NCI-H187 (cell line): ENCODE results near the gene TMEM183A.
A peak's percentile ranks its signal among the peaks of the same experiment; 100 is the strongest.
"Not testable (repeated sequence)": the region's sequence is repeated elsewhere in the genome, so short reads cannot be mapped to it uniquely, and the experiment has no call there.

Source experiments
- DNase-seq, 2 experiments: peaks; one replicate each; lab custom pipeline; 2025; lab: John Stamatoyannopoulos, UW

TMEM183A gene

DNA sequence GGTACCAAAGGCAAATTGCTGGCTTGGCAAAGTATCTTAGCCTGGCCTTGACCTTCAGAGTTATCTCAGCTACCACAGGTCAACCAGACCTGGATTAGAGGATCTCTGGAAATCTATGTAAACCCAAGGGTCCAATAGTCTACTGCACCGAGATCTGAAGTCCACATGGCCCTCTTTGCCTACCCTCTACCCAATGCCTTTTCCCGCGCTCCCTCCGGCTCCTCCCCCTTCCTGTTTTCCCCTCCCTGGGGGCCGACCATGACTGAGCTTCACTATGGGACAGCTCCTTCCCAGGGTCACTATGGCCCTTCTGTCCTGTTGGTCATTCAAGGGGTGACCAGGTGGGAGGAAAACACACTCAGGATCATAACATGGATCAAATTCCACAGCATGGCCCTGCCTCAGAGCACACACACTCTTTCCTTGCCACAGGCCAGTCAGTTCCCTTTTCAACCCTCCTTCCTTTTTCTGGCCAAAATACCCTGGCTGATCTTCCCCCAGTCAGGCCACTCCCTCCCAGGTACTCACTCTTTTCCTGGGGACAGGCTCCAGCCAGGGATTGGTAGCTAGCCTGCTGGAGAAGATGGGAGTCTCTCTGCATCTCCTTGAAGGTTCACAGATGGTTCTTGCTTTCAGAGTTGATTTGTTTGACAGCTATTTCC is 19.1 kb upstream of the TMEM183A start:
- DNase-seq: no peak

GRCh38 chr1:202989879-202990278 is 17.3 kb upstream of the TMEM183A start:
- no peak for DNase-seq

GRCh38 chr1:202991112-202991511 is 16.1 kb upstream of the TMEM183A start:
- no peak for DNase-seq

DNA sequence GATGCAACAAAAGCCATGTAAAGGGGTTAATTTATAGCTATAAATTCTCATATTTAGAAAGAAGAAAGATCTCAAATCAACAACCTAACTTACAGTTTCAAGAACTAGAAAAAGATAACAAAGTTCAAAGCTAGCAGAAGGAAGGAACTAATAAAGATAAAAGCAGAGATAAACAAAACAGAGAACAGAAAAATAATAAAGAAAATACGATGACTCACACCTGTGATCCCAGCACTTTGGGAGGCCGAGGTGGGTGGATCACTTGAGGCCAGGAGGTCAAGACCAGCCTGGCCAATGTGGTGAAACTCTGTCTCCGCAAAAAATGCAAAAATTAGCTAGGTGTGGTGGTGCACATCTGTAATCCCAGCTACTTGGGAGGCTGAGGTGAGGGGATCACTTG is 12.4 kb upstream of the TMEM183A start:
- DNase-seq: no peak

- DNase-seq: peak; percentile 55 to 85
Observed at GRCh38 chr1:202998836-202999750, 8.1 kb upstream of the TMEM183A start.

DNA sequence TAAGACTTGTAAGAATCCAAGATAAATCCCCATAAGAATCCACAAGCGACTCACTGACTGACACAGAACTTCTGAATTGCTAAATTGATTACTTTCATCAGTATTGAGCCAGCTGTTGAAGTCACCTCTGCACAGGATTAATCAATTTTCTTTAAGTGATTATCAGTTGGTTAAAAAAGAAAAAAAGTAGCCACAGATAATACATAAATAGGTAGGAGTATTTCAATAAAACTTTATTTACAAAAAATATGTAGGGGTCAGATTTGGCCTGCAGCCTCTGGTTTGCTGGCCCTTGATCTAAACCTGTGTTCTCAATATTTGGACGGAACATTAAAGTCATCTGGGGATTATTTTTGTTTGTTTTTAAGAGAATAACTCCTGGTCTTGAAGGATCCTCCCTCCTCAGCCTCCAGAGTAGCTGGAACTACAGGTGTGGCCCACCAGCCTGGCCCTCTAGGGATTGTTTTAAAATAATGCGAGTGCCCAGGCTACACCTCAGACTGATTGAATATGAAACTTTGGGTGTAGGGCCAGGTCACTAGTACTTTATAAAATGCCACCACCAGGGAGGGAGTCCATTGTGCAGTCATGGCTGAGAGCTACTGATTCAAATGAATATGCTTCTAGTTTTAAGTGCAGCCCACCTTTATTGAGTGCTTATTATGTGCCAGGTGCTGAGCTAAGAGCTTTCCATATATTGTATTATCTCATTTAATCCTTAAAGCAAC is 6.8 kb upstream of the TMEM183A start:
- no peak for DNase-seq

- DNase-seq: no peak
Observed at GRCh38 chr1:203001986-203002385, 5.2 kb upstream of the TMEM183A start.

- no peak for DNase-seq
Observed at GRCh38 chr1:203002951-203003350, 4.2 kb upstream of the TMEM183A start.

- not testable (repeated sequence) for DNase-seq
Observed at GRCh38 chr1:203005395-203006142, 1.6 kb upstream of the TMEM183A start.

DNA sequence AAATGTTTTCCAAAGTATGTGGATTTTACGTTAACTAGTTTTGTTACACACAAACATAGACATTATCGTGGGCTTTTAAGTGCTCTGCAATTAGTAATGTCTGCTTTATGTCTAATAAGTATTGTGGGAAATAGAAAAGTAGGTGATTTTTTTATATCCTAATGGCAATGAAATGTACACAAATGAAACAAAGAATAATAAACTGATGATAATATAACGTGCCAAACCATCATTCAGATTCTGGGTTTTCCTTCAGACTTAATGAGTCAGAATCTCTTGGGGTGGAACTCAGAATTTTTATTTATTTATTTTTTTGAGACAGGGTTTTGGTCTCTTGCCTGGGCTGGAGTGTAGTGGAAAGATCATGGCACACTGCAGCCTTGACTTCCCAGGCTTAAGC is 2.0 kb downstream of the TMEM183A start:
- DNase-seq: no peak

DNA sequence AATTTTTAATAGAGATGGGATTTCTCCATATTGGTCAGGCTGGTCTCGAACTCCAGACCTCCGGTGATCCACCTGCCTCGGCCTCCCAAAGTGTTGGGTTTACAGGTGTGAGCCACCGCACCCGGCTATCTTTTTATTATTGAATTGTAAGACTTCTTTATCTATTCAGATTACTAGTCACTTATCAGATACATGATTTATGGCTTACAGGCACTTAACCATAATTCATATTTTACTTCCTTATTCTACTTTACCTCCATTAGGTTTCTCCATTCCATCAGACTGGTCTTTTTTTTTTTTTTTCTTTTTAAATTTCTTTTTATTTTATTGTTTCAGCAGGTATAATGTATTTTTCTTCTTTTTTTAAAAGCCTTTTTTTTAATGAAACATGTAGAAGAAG is 4.4 kb downstream of the TMEM183A start:
- DNase-seq: no peak

DNA sequence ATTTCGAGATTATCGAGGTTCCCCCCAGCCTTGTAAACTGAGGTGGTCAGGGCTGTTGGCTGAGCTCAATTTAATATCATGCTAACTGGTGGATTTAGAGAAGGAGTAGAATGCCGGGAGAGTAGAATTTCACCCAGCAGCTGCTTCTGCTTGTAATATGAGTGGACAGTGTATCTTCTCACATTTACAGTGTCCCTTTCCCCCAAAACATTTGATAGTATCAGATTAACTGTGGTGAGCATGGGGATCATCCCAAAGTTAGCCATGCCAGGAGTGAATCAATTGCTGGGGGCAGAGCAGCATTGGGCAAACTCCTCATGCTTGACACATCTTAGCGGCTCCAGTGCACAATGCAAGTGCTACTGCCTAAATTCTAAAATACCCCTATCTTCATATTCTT is 9.9 kb downstream of the TMEM183A start:
- no peak for DNase-seq

DNA sequence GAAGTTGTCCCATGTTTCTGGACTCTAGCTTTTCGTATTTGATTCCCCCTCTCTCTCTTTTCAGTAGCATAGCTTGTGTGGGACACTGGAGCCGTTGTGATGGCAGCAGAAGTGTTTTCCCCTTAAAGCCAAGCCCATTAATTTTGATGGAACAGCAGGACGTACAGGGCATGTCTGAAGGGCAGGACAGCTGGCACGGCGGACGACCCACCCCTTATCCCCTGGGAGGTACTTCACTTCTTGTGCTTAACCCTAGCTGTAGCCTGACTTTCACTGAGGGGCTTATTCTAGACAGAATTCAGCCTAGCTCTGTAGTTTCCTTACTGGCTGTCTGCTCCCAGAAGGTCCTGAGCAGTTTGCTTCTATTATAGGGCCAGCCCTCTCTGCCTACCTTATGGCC is 10.5 kb downstream of the TMEM183A start:
- DNase-seq: no peak

- DNase-seq: not testable (repeated sequence)
Observed at GRCh38 chr1:203022855-203023254, 15.7 kb downstream of the TMEM183A start.

GRCh38 chr1:203025686-203026030 is 18.5 kb downstream of the TMEM183A start:
- DNase-seq: no peak

GRCh38 chr1:203026031-203026665 is 19.0 kb downstream of the TMEM183A start, which contains the start of gene PPFIA4:
Gene PPFIA4, plus strand, starts transcription at chr1:203026491. Its CDS starts 12,518 bp downstream, at chr1:203039009.
- DNase-seq: peak; percentile 99

DNA sequence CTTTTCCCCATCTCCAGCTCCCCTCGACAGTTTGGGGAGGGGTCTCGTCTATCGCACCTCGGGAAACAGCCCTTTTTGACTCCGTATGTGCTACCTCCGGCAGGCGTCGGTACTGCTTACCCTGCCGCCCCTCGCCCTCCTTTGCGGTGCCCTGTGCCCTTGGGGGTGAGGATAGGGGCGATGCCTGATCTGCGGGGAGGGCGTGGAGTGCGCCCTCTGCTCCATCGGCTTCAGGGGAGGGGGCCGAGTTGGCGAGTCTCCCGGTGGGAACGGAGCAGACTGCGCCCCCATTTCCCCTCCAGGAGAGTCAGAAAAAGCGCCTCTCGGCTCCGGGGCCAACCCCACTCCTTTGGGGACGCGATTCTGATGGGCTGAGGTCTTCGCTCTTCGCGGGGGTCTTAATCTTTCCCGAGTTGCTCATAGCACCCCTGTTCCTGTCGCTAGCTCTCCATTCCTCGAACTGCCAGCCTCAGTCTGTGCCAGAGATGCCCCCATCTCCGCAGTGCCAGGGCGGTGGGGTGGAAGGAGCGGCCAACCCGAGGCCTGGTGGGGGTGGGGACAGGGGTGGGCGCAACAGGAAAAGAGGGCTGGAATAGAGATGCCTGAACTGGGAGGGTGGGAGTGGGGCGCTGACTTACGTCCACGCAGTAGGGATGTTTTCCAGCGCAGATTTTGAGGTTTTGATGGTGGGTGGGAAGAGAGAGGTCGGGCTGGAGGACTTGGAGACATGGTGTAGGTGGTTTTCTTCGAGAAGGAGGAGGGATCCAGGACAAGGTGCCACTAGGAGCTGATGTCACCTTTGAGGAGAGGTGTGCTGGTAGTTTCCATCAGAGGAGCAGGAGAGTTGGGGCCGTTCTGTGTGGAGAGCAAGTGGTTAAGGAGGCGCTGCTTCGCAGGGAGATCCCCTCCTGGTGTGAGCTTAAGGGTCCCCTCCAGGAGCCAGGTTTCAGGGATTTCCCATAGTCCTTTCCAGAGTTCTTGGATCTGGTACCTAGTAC is 19.8 kb downstream of the TMEM183A start:
- no peak for DNase-seq

DNA sequence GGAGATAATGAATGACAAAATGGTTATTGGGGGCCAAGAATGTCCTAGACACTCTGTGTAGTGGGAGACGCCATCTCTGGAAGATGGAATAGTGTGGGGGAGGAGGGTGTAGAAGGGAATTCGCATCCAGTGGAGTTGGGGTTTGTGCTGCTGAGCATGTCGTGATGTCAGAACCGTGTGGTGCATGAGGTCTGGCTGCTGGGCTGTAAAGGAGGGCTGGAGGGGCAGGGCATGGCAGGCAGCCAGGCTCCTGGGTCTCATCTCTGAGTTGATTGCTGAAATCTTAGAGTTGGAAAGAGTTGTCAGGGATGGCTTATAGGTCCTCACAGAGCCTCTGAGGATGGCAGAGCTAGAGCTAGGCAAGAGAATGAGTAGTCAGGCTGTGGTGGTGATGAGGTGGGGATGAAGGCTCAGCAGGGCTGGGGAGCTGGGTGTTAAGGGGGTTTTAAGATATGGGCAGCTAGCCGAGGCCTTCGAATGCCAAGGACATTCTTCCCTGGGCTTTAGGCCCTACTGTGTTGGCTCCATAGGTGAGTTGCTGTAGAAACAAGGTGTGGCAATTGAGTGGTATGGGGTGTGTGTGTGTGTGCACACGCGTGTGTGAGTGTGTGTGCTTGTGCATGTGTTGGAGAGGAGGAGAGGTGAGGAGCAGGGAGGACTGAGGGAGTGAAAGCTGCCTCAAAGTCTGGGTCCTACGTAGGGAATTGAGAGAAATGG is 21.1 kb downstream of the TMEM183A start:
- no peak for DNase-seq

- no peak for DNase-seq
Observed at GRCh38 chr1:203028784-203029553, 21.8 kb downstream of the TMEM183A start.
